OCI-LY7 (cell line): ENCODE measurements around the gene CAPS. TPM values are rescaled to one million over a fixed set of nuclear protein-coding genes. Genes with fewer than 3 reads are reported as not detected.
"Not testable (repeated sequence)": the region's sequence is repeated elsewhere in the genome, so short reads cannot be mapped to it uniquely, and the experiment has no call there.

Source experiments
- BruUV-seq: library from RNA; stranded (reverse); fragments of 400-500 nt; replicated peaks from 2 replicates; lab custom pipeline; 2021; lab: Mats Ljungman, UMichigan
- CTCF ChIA-PET: fragments of 300-600 bp; sonication (Branson Sonifier 250); formaldehyde crosslinking; loops from one replicate; lab custom pipeline; 2022; ENCODE audit warnings: antibody characterized with exemption; ENCODE audit not compliant: unreplicated experiment; lab: Charles Lee
- POLR2A ChIA-PET: fragments of 300-600 bp; sonication (Branson Sonifier 250); formaldehyde crosslinking; loops from one replicate; lab custom pipeline; 2022; ENCODE audit warnings: antibody characterized with exemption; lab: Charles Lee
- DNase-seq: peaks from one replicate; pipeline ENCODE4 v3.0.0-alpha.2; 2015; ENCODE audit warnings: low spot score
- H2AFZ ChIP-seq: fragments of 200-600 bp; sonication (generic), shearing (Covaris generic); 2 replicates; pipeline ENCODE4 v1.6.1; 2014; ENCODE audit warnings: mild to moderate bottlenecking, antibody characterized with exemption, low read length, moderate library complexity
- H3K27ac ChIP-seq: fragments of 200-600 bp; sonication (generic); 2 replicates; pipeline ENCODE4 v1.5.1; 2014; ENCODE audit warnings: mixed run types, low read depth, mild to moderate bottlenecking, moderate library complexity, low read length, inconsistent platforms; ENCODE audit not compliant: poor library complexity, severe bottlenecking
- H3K36me3 ChIP-seq: fragments of 200-600 bp; sonication (generic); 2 replicates; pipeline ENCODE4 v1.6.1; 2014; ENCODE audit warnings: mild to moderate bottlenecking, antibody characterized with exemption, low read length, moderate library complexity, mixed read lengths; ENCODE audit not compliant: insufficient read depth
- H3K4me1 ChIP-seq: fragments of 200-600 bp; sonication (generic); 2 replicates; pipeline ENCODE4 v1.5.1; 2014; ENCODE audit warnings: mild to moderate bottlenecking, low read length; ENCODE audit not compliant: insufficient read depth, poor library complexity, severe bottlenecking
- H3K4me2 ChIP-seq: fragments of 200-600 bp; sonication (generic); 2 replicates; pipeline ENCODE4 v1.6.1; 2014; ENCODE audit warnings: mild to moderate bottlenecking, low read length
- H3K4me3 ChIP-seq: fragments of 200-600 bp; sonication (generic); 2 replicates; pipeline ENCODE4 v1.5.1; 2014; ENCODE audit warnings: mild to moderate bottlenecking, low read depth, low read length; ENCODE audit not compliant: poor library complexity, severe bottlenecking
- H3K79me2 ChIP-seq: fragments of 200-600 bp; sonication (generic); 2 replicates; pipeline ENCODE4 v1.6.1; 2016; ENCODE audit warnings: low read depth, mild to moderate bottlenecking, low read length, moderate library complexity, mixed read lengths; ENCODE audit not compliant: insufficient read depth
- H3K9me2 ChIP-seq: fragments of 200-600 bp; sonication (generic); 2 replicates; pipeline ENCODE4 v1.6.1; 2016; ENCODE audit warnings: mild to moderate bottlenecking, low read length, mixed read lengths; ENCODE audit not compliant: insufficient read depth
- H3K9me3 ChIP-seq: fragments of 200-600 bp; sonication (generic); 2 replicates; pipeline ENCODE4 v1.6.1; 2014; ENCODE audit warnings: mild to moderate bottlenecking, mixed run types, low read length, mixed read lengths
- H4K20me1 ChIP-seq: fragments of 200-600 bp; sonication (generic); 2 replicates; pipeline ENCODE4 v1.6.1; 2014; ENCODE audit warnings: mild to moderate bottlenecking, antibody characterized with exemption, low read length, moderate library complexity, mixed read lengths; ENCODE audit not compliant: insufficient read depth
- CTCF ChIP-seq: fragments of 200-600 bp; sonication (generic); conservative IDR thresholded peaks from 2 replicates; pipeline ENCODE4 v1.5.1; 2014; ENCODE audit warnings: mild to moderate bottlenecking, antibody characterized with exemption, low read length, moderate library complexity, mixed read lengths
- EZH2phosphoT487 ChIP-seq: fragments of 200-600 bp; sonication (generic); IDR thresholded peaks from 2 replicates; pipeline ENCODE4 v1.6.1; 2018; ENCODE audit warnings: low read depth, borderline replicate concordance, mild to moderate bottlenecking, mixed run types, antibody characterized with exemption, low read length, moderate library complexity, mixed read lengths
- intact Hi-C: fragments of 100-400 bp; cut with micrococcal nuclease; formaldehyde crosslinking; loops from one replicate; pipeline ENCODE4 v1.10.0; 2022; ENCODE audit not compliant: unreplicated experiment
- total RNA-seq, 2 experiments: library from RNA; depleted of rRNA in 1 of 2; stranded (reverse); fragments of >200 nt in 1 of 2; shearing (Covaris generic) in 1 of 2; gene quantifications; 2 replicates each; pipeline ENCODE4 v1.2.3, GENCODE V29; 2014 to 2022

The CAPS gene
- total RNA-seq, 2 experiments from 2014 or later: 8.1 to 11.0 TPM

- Histone ChIP-seq H4K20me1 (no peaks in the 10 kb centered on the region), H3K4me2 (no peak overlapping the region), H3K79me2 (no peaks in the 10 kb centered on the region), H3K27ac (no peak overlapping the region), H2AFZ (no peak overlapping the region), H3K4me3 (no peak overlapping the region), H3K9me2 (no peaks in the 10 kb centered on the region), H3K9me3 (no peaks in the 10 kb centered on the region), H3K4me1 (no peaks in the 10 kb centered on the region), H3K36me3 (no peaks in the 10 kb centered on the region)
- no peak for DNase-seq
- intact Hi-C loops: no loop called here
- no TSS peak for BruUV-seq
- ChIA-PET CTCF (no interaction called here), POLR2A (no interaction called here)
- no peak for TF ChIP-seq EZH2phosphoT487
- TF ChIP-seq CTCF: no peak
Measured at GRCh38 chr19:5873617-5874199, 40.3 kb upstream of the CAPS start.

- H3K4me1 ChIP-seq, H3K9me3 ChIP-seq, H3K79me2 ChIP-seq, CTCF ChIA-PET, H3K9me2 ChIP-seq, H3K4me3 ChIP-seq, H4K20me1 ChIP-seq, BruUV-seq, H3K4me2 ChIP-seq, H3K27ac ChIP-seq, H2AFZ ChIP-seq, intact Hi-C loops, DNase-seq, H3K36me3 ChIP-seq: not testable (repeated sequence)
- POLR2A ChIA-PET: interaction anchor here (0.6 kb wide), 1 partner anchor 35 kb away, joined by 4 read pairs; no protein-coding TSS in a partner anchor
Measured at GRCh38 chr19:5874496-5874895, 39.6 kb upstream of the CAPS start.

GRCh38 chr19:5877427-5877826 is 36.6 kb upstream of the CAPS start:
- intact Hi-C loops: no loop called here
- DNase-seq: no peak
- no TSS peak for BruUV-seq
- H3K4me1 ChIP-seq: peaks cover 8% of the 10 kb centered on the region
- H2AFZ ChIP-seq: no peak overlapping the region
- no peaks in the 10 kb centered on the region for H3K79me2 ChIP-seq
- ChIA-PET POLR2A (no interaction called here), CTCF (no interaction called here)
- no peaks in the 10 kb centered on the region for H3K36me3 ChIP-seq
- no peak overlapping the region for H3K4me2 ChIP-seq
- no peaks in the 10 kb centered on the region for H3K9me2 ChIP-seq
- H3K4me3 ChIP-seq: no peak overlapping the region
- no peak overlapping the region for H3K27ac ChIP-seq
- TF ChIP-seq CTCF (no peak), EZH2phosphoT487 (no peak)
- H3K9me3 ChIP-seq: no peaks in the 10 kb centered on the region
- H4K20me1 ChIP-seq: no peaks in the 10 kb centered on the region
